K562 (cell line): ENCODE measurements around the gene CTPS2. TPM values are rescaled to one million over a fixed set of nuclear protein-coding genes. Genes with fewer than 3 reads are reported as not detected.

ENCODE experiments used
- CHCHD3 ChIP-seq: fragments of 250-450 bp; sonication (Bioruptor Pico); IDR thresholded peaks from 2 replicates; pipeline ENCODE4 v2.1.2; 2022; ENCODE audit warnings: mild to moderate bottlenecking
- CXXC5 ChIP-seq: fragments of 250-450 bp; sonication (Bioruptor Pico); IDR thresholded peaks from 2 replicates; pipeline ENCODE4 v1.8.0; 2022; ENCODE audit warnings: inconsistent platforms, mild to moderate bottlenecking, moderate library complexity
- ELF4 ChIP-seq: fragments of 450-650 bp; formaldehyde crosslinking; IDR thresholded peaks from 2 replicates; pipeline ENCODE4 v1.4.0; 2022; ENCODE audit warnings: missing genetic modification characterization
- ETS2 ChIP-seq: IDR thresholded peaks from 2 replicates; pipeline ENCODE4 v1.6.1; 2016; ENCODE audit warnings: borderline replicate concordance, missing genetic modification characterization, mild to moderate bottlenecking, moderate library complexity, missing compliant biosample characterization; ENCODE audit not compliant: poor library complexity, severe bottlenecking
- FOXJ2 ChIP-seq: fragments of 200-800 bp; sonication (Bioruptor generic); IDR thresholded peaks from 2 replicates; pipeline ENCODE4 v1.6.1; 2016; ENCODE audit warnings: missing genetic modification characterization, missing compliant biosample characterization
- FOXO4 ChIP-seq: fragments of 450-650 bp; formaldehyde crosslinking; IDR thresholded peaks from 2 replicates; pipeline ENCODE4 v1.4.0; 2020; ENCODE audit warnings: mild to moderate bottlenecking, moderate library complexity
- GABPB1 ChIP-seq: sonication (generic); formaldehyde crosslinking; IDR thresholded peaks from 2 replicates; pipeline ENCODE4 v1.8.0; 2022; ENCODE audit warnings: mild to moderate bottlenecking, missing genetic modification reagents
- GATAD2A ChIP-seq: fragments of 450-650 bp; IDR thresholded peaks from 2 replicates; pipeline ENCODE4 v1.6.1; 2017
- L3MBTL2 ChIP-seq: fragments of 450-650 bp; IDR thresholded peaks from 2 replicates; pipeline ENCODE4 v1.6.1; 2016; ENCODE audit warnings: mild to moderate bottlenecking, moderate library complexity
- MTA1 ChIP-seq: fragments of 450-650 bp; IDR thresholded peaks from 2 replicates; pipeline ENCODE4 v1.6.1; 2017; ENCODE audit warnings: borderline replicate concordance
- NFE2L1 ChIP-seq: fragments of 450-650 bp; IDR thresholded peaks from 2 replicates; pipeline ENCODE4 v1.6.1; 2016; ENCODE audit warnings: missing genetic modification characterization, low read depth, mild to moderate bottlenecking, missing compliant biosample characterization, moderate library complexity, borderline replicate concordance
- NR3C1 ChIP-seq: sonication (generic); formaldehyde crosslinking; IDR thresholded peaks from 2 replicates; pipeline ENCODE4 v1.8.1; 2022; ENCODE audit warnings: missing genetic modification reagents
- NRF1 ChIP-seq, 2 experiments: fragments of 450-650 bp; IDR thresholded peaks in 1 of 2; conservative IDR thresholded peaks in 1 of 2; 2 replicates each; pipeline ENCODE4 v1.6.1; 2014; ENCODE audit warnings: mild to moderate bottlenecking in 2 of 2
- NUFIP1 ChIP-seq: fragments of 450-650 bp; IDR thresholded peaks from 2 replicates; pipeline ENCODE4 v1.6.1; 2018; ENCODE audit not compliant: partially characterized antibody
- RBM17 ChIP-seq: fragments of 200-400 bp; formaldehyde crosslinking; IDR thresholded peaks from 2 replicates; pipeline ENCODE4 v1.6.1; 2017; ENCODE audit warnings: low read depth, mild to moderate bottlenecking, low read length, borderline replicate concordance
- RBM39 ChIP-seq: fragments of 200-400 bp; formaldehyde crosslinking; optimal IDR thresholded peaks from 2 replicates; pipeline ENCODE3; 2018; ENCODE audit warnings: low read depth, low read length
- RFX7 ChIP-seq: fragments of 250-450 bp; sonication (Bioruptor Pico); IDR thresholded peaks from 2 replicates; pipeline ENCODE4 v1.5.1; 2021; ENCODE audit warnings: mild to moderate bottlenecking
- SIRT6 ChIP-seq: IDR thresholded peaks from one replicate; pipeline ENCODE4 v1.6.1; 2012; ENCODE audit warnings: low read depth, mild to moderate bottlenecking, control low read depth, inconsistent platforms, low read length, moderate library complexity
- SLC30A9 ChIP-seq: fragments of 250-450 bp; sonication (Bioruptor Pico); IDR thresholded peaks from 2 replicates; pipeline ENCODE4 v1.8.0; 2022; ENCODE audit warnings: mild to moderate bottlenecking, moderate library complexity
- TCF3 ChIP-seq: sonication (generic); formaldehyde crosslinking; IDR thresholded peaks from 2 replicates; pipeline ENCODE4 v1.4.0; 2020; ENCODE audit warnings: mild to moderate bottlenecking, missing genetic modification reagents
- ZNF311 ChIP-seq: fragments of 250-450 bp; sonication (Bioruptor Pico); IDR thresholded peaks from 2 replicates; pipeline ENCODE4 v1.4.0; 2020; ENCODE audit warnings: mild to moderate bottlenecking, moderate library complexity
- ZNF609 ChIP-seq: sonication (generic); formaldehyde crosslinking; IDR thresholded peaks from 2 replicates; pipeline ENCODE4 v1.8.1; 2023; ENCODE audit warnings: missing genetic modification reagents, mild to moderate bottlenecking, borderline replicate concordance
- polyA plus RNA-seq, 8 experiments: library from polyadenylated mRNA; depleted of rRNA in 4 of 8; stranded (reverse) in 5 of 8; unstranded in 3 of 8; fragments of >200 nt; fragmentation: Nextera tagmentation in 2 of 8; fragmentation: Illumina TruSeq in 1 of 8; extraction: Ambion mirVana in 2 of 8; extraction: Trizol in 1 of 8; gene quantifications; 2 replicates each; pipeline versions ENCODE4 v1.2.1 to v1.2.3, GENCODE V29; 2011 to 2014; ENCODE audit warnings: inconsistent platforms in 1 of 8, missing spikeins in 1 of 8
- total RNA-seq, 7 experiments: library from RNA; depleted of rRNA in 6 of 7; stranded (reverse); fragments of >200 nt in 6 of 7; fragmentation: Illumina TruSeq in 2 of 7; extraction: Trizol in 2 of 7; gene quantifications; 2 replicates each; pipeline versions ENCODE4 v1.2.1 to v1.2.3, GENCODE V29; 2011 to 2021; ENCODE audit warnings: low replicate concordance in 1 of 7
- TF ChIP-seq, protein P1 (sequence below): IDR thresholded peaks from 2 replicates; pipeline ENCODE4 v1.6.1; 2011; ENCODE audit not compliant: insufficient read length; ENCODE audit errors: extremely low read depth

Gene CTPS2
- total and polyA plus RNA-seq, 9 of the 15 experiments (the other 6 are each of a cell fraction or from before 2014, with no cell fraction given), result 5.4 to 19.5 (median 14.1) TPM

GRCh38 chrX:16712548-16713155 is at the start of gene CTPS2 (continued):
- TF ChIP-seq L3MBTL2 (peak; percentile 52; the same call in 1 of the 2 replicates), TCF3 (CRISPR knock-in tag) (no peak), SLC30A9 (CRISPR knock-in tag) (no peak), ZNF609 (no peak), NUFIP1 (no peak), ZNF311 (CRISPR knock-in tag) (no peak), SIRT6 (no peak), MTA1 (no peak), NFE2L1 (tag) (no peak), ETS2 (tag) (no peak), GABPB1 (CRISPR knock-in tag) (no peak), RBM39 (no peak), CHCHD3 (no peak), RFX7 (CRISPR knock-in tag) (no peak), CXXC5 (CRISPR knock-in tag) (peak; percentile 45; the same call in 1 of the 2 replicates), FOXO4 (no peak), ELF4 (CRISPR knock-in tag) (no peak), NR3C1 (CRISPR knock-in tag) (no peak), RBM17 (no peak), NRF1 (conservative IDR thresholded peaks at IDR 0.05 in 1 of 2, IDR thresholded peaks at IDR 0.05 in 1 of 2) (peak; percentile 51 to 61), FOXJ2 (tag) (no peak), GATAD2A (no peak)
- TF ChIP-seq, protein P1, sequence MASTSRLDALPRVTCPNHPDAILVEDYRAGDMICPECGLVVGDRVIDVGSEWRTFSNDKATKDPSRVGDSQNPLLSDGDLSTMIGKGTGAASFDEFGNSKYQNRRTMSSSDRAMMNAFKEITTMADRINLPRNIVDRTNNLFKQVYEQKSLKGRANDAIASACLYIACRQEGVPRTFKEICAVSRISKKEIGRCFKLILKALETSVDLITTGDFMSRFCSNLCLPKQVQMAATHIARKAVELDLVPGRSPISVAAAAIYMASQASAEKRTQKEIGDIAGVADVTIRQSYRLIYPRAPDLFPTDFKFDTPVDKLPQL, result no peak
